Uterus (tissue), 4 donors: ENCODE measurements around the gene VASP. TPM values are rescaled to one million over a fixed set of nuclear protein-coding genes. Genes with fewer than 3 reads are reported as not detected.

Source experiments
- DNase-seq, 2 donors: peaks; one replicate each; pipeline ENCODE4 v3.0.0-alpha.2; 2019 to 2020
- H3K27ac ChIP-seq, 2 donors: fragments of 200-600 bp; sonication (generic); 1 replicate in 1 of 2; 2 replicates in 1 of 2; pipeline ENCODE4 v1.5.1; 2016 to 2018
- H3K27me3 ChIP-seq, 2 donors: fragments of 200-600 bp; sonication (generic); one replicate each; pipeline ENCODE4 v1.5.1; 2018 to 2019; ENCODE audit warnings: control low read depth in 1 of 2
- H3K36me3 ChIP-seq, 2 donors: fragments of 200-600 bp; sonication (generic); one replicate each; pipeline ENCODE4 v1.5.1; 2019; ENCODE audit warnings: control low read depth in 1 of 2
- H3K4me1 ChIP-seq, 2 donors: fragments of 200-600 bp; sonication (generic); one replicate each; pipeline ENCODE4 v1.5.1; 2018 to 2019; ENCODE audit warnings: control low read depth in 1 of 2
- H3K4me3 ChIP-seq, 2 donors: fragments of 200-600 bp; sonication (generic); 1 replicate in 1 of 2; 2 replicates in 1 of 2; pipeline ENCODE4 v1.5.1; 2018 to 2019; ENCODE audit warnings: mild to moderate bottlenecking in 1 of 2
- H3K9me3 ChIP-seq, 2 donors: fragments of 200-600 bp; sonication (generic); one replicate each; pipeline ENCODE4 v1.5.1; 2019; ENCODE audit warnings: control low read depth in 1 of 2
- POLR2A ChIP-seq, 2 donors: fragments of 450-650 bp; IDR thresholded peaks; one replicate each; pipeline ENCODE4 v1.6.1; 2016; ENCODE audit warnings: antibody characterized with exemption in 2 of 2, mild to moderate bottlenecking in 1 of 2, moderate library complexity in 1 of 2
- intact Hi-C: fragments of 100-400 bp; cut with DNase I; formaldehyde crosslinking; loops from one replicate; pipeline ENCODE4 v1.15.1; 2023; ENCODE audit warnings: low total_unique reads
- total RNA-seq, 4 donors: library from RNA; depleted of rRNA in 3 of 4; stranded (reverse); fragments of >200 nt in 3 of 4; gene quantifications; one replicate each; pipeline versions ENCODE4 v1.1.0 to v1.2.4, GENCODE V29; 2014 to 2023
- TF ChIP-seq, protein P1 (sequence below), 4 experiments: fragments of 200-600 bp in 2 of 4; fragments of 450-650 bp in 2 of 4; sonication (generic) in 2 of 4; IDR thresholded peaks; one replicate each; pipeline ENCODE4 v1.5.1; 2016 to 2019; ENCODE audit warnings: antibody characterized with exemption in 4 of 4, mild to moderate bottlenecking in 2 of 4, moderate library complexity in 1 of 4
- donor health status: DM: yes; HTN: yes; CAD: no.

Gene VASP
- total RNA-seq, 4 donors from 2014 or later = 21.5 to 157 (median 38.3) TPM

DNA sequence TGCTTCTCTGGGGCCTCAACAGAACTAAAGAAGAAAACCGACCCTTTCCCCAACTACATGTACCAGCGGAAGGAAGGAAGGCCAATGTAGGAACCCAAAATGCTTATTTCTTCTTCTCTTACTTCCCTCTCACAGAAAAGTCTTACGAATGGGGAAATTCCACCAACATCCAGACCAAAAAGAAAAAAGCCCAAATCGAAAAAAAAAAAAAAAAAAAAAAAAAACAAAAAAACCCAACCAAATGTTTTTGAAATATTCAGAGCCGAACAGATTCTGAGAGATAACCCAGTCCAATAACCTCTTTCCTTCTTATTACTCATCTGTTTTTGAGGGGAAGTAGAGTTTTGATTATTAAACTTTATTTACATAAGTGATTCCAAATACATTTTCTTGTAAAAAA lies 5.2 kb upstream of the VASP start:
- H3K4me3 ChIP-seq = no peak overlapping the region
- H3K27me3 ChIP-seq = peaks cover 0 to 4% of the 10 kb centered on the region in 2 donors
- H3K9me3 ChIP-seq = no peaks in the 10 kb centered on the region
- no peaks in the 10 kb centered on the region for H3K4me1 ChIP-seq
- DNase-seq = no peak
- no peak overlapping the region for H3K27ac ChIP-seq
- no peak for TF ChIP-seq POLR2A (IDR thresholded peaks at IDR 0.05)
- TF ChIP-seq, protein P1, sequence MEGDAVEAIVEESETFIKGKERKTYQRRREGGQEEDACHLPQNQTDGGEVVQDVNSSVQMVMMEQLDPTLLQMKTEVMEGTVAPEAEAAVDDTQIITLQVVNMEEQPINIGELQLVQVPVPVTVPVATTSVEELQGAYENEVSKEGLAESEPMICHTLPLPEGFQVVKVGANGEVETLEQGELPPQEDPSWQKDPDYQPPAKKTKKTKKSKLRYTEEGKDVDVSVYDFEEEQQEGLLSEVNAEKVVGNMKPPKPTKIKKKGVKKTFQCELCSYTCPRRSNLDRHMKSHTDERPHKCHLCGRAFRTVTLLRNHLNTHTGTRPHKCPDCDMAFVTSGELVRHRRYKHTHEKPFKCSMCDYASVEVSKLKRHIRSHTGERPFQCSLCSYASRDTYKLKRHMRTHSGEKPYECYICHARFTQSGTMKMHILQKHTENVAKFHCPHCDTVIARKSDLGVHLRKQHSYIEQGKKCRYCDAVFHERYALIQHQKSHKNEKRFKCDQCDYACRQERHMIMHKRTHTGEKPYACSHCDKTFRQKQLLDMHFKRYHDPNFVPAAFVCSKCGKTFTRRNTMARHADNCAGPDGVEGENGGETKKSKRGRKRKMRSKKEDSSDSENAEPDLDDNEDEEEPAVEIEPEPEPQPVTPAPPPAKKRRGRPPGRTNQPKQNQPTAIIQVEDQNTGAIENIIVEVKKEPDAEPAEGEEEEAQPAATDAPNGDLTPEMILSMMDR (IDR thresholded peaks at IDR 0.05) = no peak
- intact Hi-C loops = no loop called here
- no peaks in the 10 kb centered on the region for H3K36me3 ChIP-seq

DNA sequence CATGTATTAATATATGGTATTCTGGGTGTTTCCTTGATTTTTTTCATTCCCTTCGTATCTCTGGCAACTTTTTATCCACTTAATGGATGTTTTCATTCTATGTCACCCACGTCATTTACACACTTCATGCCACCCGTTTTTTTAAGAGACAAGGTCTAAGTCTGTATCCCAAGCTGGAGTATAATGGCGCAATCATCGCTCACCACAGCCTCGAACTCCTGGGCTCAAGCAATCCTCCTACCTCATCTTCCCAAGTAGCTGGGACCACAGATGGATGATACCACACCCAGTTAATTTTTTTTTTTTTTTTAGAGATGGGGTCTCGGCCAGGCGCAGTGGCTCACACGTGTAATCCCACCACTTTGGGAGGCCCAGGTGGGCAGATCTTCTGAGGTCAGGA lies 3.4 kb upstream of the VASP start:
- intact Hi-C loops = no loop called here
- Histone ChIP-seq H3K27me3 (peaks cover 0 to 2% of the 10 kb centered on the region in 2 donors), H3K4me3 (no peak overlapping the region), H3K9me3 (no peaks in the 10 kb centered on the region), H3K27ac (no peak overlapping the region), H3K4me1 (no peaks in the 10 kb centered on the region), H3K36me3 (no peaks in the 10 kb centered on the region)
- no peak for DNase-seq
- TF ChIP-seq, protein P1 (IDR thresholded peaks at IDR 0.05) = no peak
- no peak for TF ChIP-seq POLR2A (IDR thresholded peaks at IDR 0.05)

DNA sequence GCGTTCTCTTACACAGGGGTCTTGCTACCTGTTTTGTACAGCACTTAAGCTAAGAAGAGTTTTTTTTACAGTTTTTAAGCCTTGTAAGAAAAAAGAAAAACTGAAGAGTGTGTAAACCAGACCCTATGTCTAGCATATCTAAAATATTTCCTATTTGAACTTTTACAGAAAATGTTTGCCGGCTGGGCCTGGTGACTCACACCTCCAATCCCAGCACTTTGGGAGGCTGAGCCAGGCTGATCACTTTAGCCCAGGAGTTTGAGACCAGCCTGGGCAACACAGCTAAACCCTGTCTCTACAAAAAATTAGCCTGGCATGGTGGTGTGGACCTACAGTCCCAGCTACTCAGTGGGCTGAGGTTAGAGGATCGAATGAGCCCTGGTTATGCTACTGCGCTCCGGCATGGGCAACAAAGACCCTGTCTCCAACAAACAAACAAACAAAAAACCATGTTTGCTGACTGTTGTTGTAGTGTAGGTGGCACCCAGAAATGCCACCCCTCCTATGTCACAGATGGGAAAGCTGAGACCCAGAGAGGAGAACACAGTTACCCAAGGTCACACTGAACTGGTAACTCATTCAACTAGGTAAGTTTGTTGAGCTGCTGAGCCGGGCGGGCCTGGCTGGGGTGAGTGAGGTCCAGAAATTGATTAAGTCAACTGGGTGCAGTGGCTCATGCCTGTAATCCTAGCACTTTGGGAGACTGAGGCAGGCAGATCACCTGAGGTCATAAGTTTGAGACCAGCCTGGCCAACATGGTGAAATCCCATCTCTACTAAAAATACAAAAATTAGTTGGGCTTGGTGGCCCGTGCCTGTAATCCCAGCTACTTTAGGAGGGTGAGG lies 1.9 kb upstream of the VASP start:
- DNase-seq = no peak
- no peaks in the 10 kb centered on the region for H3K36me3 ChIP-seq
- no peaks in the 10 kb centered on the region for H3K4me1 ChIP-seq
- no peaks in the 10 kb centered on the region for H3K27me3 ChIP-seq
- no peak overlapping the region for H3K4me3 ChIP-seq
- intact Hi-C loops = no loop called here
- TF ChIP-seq, protein P1 (IDR thresholded peaks at IDR 0.05) = no peak
- no peak for TF ChIP-seq POLR2A (IDR thresholded peaks at IDR 0.05)
- H3K9me3 ChIP-seq = no peaks in the 10 kb centered on the region
- peak overlapping the region; percentile 83 to 96 for H3K27ac ChIP-seq

DNA sequence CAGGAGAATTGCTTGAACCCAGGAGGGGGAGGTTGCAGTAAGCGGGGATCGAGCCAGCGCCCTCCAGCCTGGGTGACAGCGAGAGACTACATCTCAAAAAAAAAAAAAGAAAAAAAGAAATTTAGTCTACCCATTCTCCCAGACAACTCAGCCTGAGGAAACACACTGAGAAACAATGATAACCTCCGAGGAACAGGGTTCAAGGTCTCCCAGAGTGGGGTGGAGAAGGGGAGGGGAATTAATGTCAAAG lies 1.4 kb upstream of the VASP start:
- TF ChIP-seq, protein P1 (IDR thresholded peaks at IDR 0.05) = no peak
- no peak for TF ChIP-seq POLR2A (IDR thresholded peaks at IDR 0.05)
- H3K4me1 ChIP-seq = no peaks in the 10 kb centered on the region
- no peaks in the 10 kb centered on the region for H3K36me3 ChIP-seq
- peak overlapping the region; percentile 74 to 91 for H3K4me3 ChIP-seq
- H3K27ac ChIP-seq = peak overlapping the region; percentile 83 to 96
- no peak for DNase-seq
- intact Hi-C loops = no loop called here
- no peaks in the 10 kb centered on the region for H3K9me3 ChIP-seq
- no peaks in the 10 kb centered on the region for H3K27me3 ChIP-seq

DNA sequence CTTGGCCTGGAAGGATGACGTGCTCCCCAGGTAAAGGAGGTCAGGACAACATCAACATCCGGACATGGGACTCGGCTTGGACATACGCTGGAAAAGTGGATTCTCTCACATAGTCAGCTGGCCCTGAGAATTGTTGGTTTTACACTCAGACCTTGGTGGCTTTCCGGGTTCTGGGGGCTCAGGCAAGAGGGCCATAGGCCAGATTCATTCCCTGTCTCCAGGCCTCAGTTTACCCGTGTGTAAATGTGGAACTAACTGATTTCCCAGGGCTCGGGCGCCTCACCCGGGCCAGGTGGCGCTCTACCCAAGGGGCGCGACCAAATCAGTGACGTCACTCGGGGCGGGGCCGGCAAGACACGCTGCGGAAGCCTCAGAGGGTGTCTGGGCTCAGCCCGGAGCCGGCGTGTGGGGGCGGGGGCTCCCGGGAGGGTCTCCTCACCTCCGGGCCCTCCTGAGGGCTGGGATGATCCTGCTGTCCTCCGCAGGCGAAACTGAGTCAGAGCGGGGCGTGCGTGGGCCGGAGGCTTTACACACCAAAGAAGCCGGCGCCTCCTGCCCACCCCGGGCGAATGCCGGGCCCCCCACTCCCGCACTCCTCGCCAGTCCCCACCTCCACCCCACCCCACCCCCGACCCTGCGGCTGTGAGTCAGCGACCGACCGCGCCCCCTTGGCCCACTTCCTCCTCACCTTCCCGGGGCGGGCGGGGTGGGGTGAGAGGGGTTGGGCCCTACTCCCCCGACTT lies 862 bp upstream of the VASP start:
- peak; percentile 93 to 95 for DNase-seq
- Histone ChIP-seq H3K27ac (peak overlapping the region; percentile 83 to 96), H3K27me3 (no peaks in the 10 kb centered on the region), H3K4me3 (peak overlapping the region; percentile 74 to 91), H3K4me1 (no peaks in the 10 kb centered on the region), H3K36me3 (no peaks in the 10 kb centered on the region), H3K9me3 (no peaks in the 10 kb centered on the region)
- intact Hi-C loops = no loop called here
- TF ChIP-seq, protein P1 (IDR thresholded peaks at IDR 0.05) = peak; percentile 36 to 59 (median 54)
- TF ChIP-seq POLR2A (IDR thresholded peaks at IDR 0.05) = peak; percentile 73 to 88
